ENCODE data around the gene SLC9A1.

DNA sequence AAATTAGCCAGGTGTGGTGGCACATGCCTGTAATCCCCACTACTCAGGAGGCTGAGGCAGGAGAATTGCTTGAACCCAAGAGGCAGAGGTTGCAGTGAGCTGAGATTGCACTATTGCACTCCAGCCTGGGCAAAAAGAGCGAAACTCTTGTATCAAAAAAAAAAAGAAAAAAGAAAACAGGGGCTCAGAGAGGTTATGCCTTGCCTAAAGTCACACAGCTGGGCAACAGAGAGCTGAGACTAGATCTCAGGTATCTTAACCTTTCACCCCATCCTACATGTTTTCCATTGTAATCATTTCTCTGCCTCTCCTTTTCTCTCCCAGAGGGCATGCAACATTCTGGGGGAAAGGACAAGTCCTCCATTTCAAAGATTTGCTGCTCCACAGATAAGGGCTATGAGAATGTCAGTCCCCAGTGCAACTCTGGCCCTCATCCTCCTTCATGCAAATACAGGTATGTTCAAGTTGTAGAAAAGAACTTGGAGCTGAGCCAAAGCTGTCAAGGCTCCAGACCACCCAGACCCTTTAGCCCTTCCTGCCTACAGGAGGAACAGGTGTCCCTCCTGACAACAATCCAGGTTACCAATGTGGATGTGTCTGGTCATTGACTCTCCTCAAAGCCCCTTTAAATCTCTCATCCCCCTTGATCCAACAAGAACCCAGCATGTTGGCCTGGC, 6.9 kb downstream of the SLC9A1 start:
- TF ChIP-seq POLR2A (IDR thresholded peaks at IDR 0.05), result no peak
- TF ChIP-seq, protein P1, sequence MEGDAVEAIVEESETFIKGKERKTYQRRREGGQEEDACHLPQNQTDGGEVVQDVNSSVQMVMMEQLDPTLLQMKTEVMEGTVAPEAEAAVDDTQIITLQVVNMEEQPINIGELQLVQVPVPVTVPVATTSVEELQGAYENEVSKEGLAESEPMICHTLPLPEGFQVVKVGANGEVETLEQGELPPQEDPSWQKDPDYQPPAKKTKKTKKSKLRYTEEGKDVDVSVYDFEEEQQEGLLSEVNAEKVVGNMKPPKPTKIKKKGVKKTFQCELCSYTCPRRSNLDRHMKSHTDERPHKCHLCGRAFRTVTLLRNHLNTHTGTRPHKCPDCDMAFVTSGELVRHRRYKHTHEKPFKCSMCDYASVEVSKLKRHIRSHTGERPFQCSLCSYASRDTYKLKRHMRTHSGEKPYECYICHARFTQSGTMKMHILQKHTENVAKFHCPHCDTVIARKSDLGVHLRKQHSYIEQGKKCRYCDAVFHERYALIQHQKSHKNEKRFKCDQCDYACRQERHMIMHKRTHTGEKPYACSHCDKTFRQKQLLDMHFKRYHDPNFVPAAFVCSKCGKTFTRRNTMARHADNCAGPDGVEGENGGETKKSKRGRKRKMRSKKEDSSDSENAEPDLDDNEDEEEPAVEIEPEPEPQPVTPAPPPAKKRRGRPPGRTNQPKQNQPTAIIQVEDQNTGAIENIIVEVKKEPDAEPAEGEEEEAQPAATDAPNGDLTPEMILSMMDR (IDR thresholded peaks at IDR 0.05), result no peak
- no peak for TF ChIP-seq POLR2AphosphoS5 (IDR thresholded peaks at IDR 0.05)

All from upper lobe of left lung (tissue), 4 donors.